C4-2B (cell line): ENCODE measurements around the gene WDR81.

ENCODE experiments used
- ZFX ChIP-seq: fragments of 450-650 bp; IDR thresholded peaks from 2 replicates; pipeline ENCODE4 v1.6.1; 2017
- TF ChIP-seq, protein P1 (sequence below): fragments of 450-650 bp; conservative IDR thresholded peaks from 2 replicates; pipeline ENCODE4 v1.5.1; 2017; ENCODE audit warnings: mild to moderate bottlenecking

DNA sequence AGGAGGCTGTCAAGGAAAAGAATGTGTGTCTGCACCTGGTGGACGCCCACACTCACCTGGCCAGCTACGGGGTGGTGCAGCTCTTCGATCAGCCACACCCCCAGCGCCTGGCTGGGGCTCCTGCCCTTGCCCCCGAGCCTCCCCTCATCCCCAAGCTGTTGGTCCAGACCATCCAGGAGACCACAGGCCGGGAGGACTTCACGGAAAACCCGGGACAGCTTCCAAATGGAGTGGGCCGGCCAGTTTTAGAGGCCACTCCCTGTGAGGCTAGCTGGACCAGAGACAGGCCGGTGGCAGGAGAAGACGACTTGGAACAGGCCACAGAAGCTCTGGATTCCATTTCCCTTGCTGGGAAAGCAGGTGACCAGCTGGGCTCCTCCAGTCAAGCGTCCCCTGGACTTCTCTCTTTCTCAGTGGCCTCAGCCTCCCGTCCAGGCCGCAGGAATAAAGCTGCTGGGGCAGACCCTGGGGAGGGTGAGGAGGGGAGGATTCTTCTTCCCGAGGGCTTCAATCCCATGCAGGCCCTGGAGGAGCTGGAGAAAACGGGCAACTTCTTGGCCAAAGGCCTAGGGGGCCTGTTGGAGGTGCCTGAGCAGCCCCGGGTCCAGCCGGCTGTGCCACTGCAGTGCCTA, 2.2 kb downstream of the WDR81 start:
- TF ChIP-seq ZFX, result no peak
- TF ChIP-seq, protein P1, sequence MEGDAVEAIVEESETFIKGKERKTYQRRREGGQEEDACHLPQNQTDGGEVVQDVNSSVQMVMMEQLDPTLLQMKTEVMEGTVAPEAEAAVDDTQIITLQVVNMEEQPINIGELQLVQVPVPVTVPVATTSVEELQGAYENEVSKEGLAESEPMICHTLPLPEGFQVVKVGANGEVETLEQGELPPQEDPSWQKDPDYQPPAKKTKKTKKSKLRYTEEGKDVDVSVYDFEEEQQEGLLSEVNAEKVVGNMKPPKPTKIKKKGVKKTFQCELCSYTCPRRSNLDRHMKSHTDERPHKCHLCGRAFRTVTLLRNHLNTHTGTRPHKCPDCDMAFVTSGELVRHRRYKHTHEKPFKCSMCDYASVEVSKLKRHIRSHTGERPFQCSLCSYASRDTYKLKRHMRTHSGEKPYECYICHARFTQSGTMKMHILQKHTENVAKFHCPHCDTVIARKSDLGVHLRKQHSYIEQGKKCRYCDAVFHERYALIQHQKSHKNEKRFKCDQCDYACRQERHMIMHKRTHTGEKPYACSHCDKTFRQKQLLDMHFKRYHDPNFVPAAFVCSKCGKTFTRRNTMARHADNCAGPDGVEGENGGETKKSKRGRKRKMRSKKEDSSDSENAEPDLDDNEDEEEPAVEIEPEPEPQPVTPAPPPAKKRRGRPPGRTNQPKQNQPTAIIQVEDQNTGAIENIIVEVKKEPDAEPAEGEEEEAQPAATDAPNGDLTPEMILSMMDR, result no peak
